ENCODE measurements around the gene FBXW4.

DNA sequence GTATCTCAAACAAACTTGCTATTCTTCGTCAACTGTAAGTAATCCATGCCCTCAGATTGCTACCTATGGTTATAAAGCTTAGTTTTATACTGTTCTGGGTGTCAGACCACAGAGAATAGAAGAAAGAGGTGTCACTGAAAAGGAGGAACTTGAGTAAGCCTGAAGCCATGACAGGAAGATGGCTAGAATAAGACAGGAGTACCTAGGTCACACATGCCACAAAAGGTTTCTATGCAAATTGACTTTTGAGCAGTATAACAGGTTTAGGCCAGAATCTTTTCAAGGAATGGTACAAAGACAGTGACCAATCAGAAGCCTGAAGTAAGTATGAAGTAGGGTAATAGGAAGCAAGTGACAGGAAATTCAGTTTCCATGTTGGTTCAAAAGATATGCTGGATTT, 23.5 kb downstream of the FBXW4 start:
- TF ChIP-seq SP2 (IDR thresholded peaks at IDR 0.05; ENCODE audit: extremely low read depth, low read depth, low read length, poor library complexity, severe bottlenecking) (no peak), POLR2H (tag; IDR thresholded peaks at IDR 0.05; ENCODE audit: low read depth) (no peak), EZH2 (IDR thresholded peaks at IDR 0.05; ENCODE audit: borderline replicate concordance, low read depth, low read length) (no peak), PTBP1 (IDR thresholded peaks at IDR 0.05; ENCODE audit: low read depth, low read length) (no peak), RCOR1 (IDR thresholded peaks at IDR 0.05; ENCODE audit: borderline replicate concordance in 1 of 2, low read depth in 2 of 2, low read length in 2 of 2) (no peak), SAP30 (IDR thresholded peaks at IDR 0.05; ENCODE audit: borderline replicate concordance, insufficient read depth, low read depth, low read length, poor library complexity, severe bottlenecking) (no peak)
- TF ChIP-seq, protein P1, sequence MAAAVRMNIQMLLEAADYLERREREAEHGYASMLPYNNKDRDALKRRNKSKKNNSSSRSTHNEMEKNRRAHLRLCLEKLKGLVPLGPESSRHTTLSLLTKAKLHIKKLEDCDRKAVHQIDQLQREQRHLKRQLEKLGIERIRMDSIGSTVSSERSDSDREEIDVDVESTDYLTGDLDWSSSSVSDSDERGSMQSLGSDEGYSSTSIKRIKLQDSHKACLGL (CRISPR knock-in tag; IDR thresholded peaks at IDR 0.05; ENCODE audit: borderline replicate concordance, poor library complexity, severe bottlenecking) = no peak

Measured in K562 (cell line).